Neural cell (in vitro differentiated cells): ENCODE measurements around the gene RBMS3. TPM values are rescaled to one million over a fixed set of nuclear protein-coding genes. Genes with fewer than 3 reads are reported as not detected.

Experiments
- H2AFZ ChIP-seq: fragments of 200-600, 300-800 bp; sonication (generic), shearing (Covaris generic); 2 replicates; pipeline ENCODE4 v1.6.0; 2014; ENCODE audit warnings: low read depth, mild to moderate bottlenecking, antibody characterized with exemption, low read length, moderate library complexity
- H3F3A ChIP-seq: fragments of 200-600 bp; shearing (Covaris generic); 2 replicates; pipeline ENCODE4 v1.6.1; 2016; ENCODE audit warnings: mild to moderate bottlenecking, moderate library complexity, mixed read lengths, antibody characterized with exemption, low read length; ENCODE audit not compliant: insufficient read depth, poor library complexity, severe bottlenecking
- H3K27ac ChIP-seq: fragments of 200-600, 300-800 bp; sonication (generic), shearing (Covaris generic); 2 replicates; pipeline ENCODE4 v1.5.1; 2014; ENCODE audit warnings: mild to moderate bottlenecking, low read length, moderate library complexity
- H3K27me3 ChIP-seq: fragments of 300-800, 200-600 bp; sonication (generic), shearing (Covaris generic); 2 replicates; pipeline ENCODE4 v1.6.0; 2014; ENCODE audit warnings: mild to moderate bottlenecking, low read depth, low read length, moderate library complexity; ENCODE audit not compliant: insufficient read depth
- H3K36me3 ChIP-seq: fragments of 300-800, 200-600 bp; sonication (generic), shearing (Covaris generic); 2 replicates; pipeline ENCODE4 v1.5.1; 2014; ENCODE audit warnings: mild to moderate bottlenecking, antibody characterized with exemption, low read length, moderate library complexity; ENCODE audit not compliant: insufficient read depth
- H3K4me2 ChIP-seq: fragments of 300-800, 200-600 bp; sonication (generic), shearing (Covaris generic); 2 replicates; pipeline ENCODE4 v1.6.0; 2014; ENCODE audit warnings: mild to moderate bottlenecking, low read length
- H3K4me3 ChIP-seq: fragments of 300-800, 200-600 bp; sonication (generic), shearing (Covaris generic); 2 replicates; pipeline ENCODE4 v1.5.1; 2014; ENCODE audit warnings: mild to moderate bottlenecking, low read length, moderate library complexity
- H3K79me2 ChIP-seq: fragments of 200-600 bp; shearing (Covaris generic); replicated peaks from 2 replicates; pipeline ENCODE4 v1.6.0; 2014; ENCODE audit warnings: mild to moderate bottlenecking, low read length, moderate library complexity; ENCODE audit not compliant: insufficient read depth
- H3K9ac ChIP-seq: fragments of 300-800, 200-600 bp; sonication (generic), shearing (Covaris generic); 2 replicates; pipeline ENCODE4 v1.6.1; 2016; ENCODE audit warnings: mild to moderate bottlenecking, low read length, mixed read lengths
- H3K9me2 ChIP-seq: fragments of 200-600 bp; shearing (Covaris generic); 2 replicates; pipeline ENCODE4 v1.6.1; 2016; ENCODE audit warnings: mild to moderate bottlenecking, low read length, mixed read lengths; ENCODE audit not compliant: insufficient read depth
- H3K9me3 ChIP-seq: fragments of 200-600, 300-800 bp; sonication (generic), shearing (Covaris generic); 2 replicates; pipeline ENCODE4 v1.6.1; 2016; ENCODE audit warnings: mild to moderate bottlenecking, mixed run types, low read length, moderate library complexity, mixed read lengths
- H4K20me1 ChIP-seq: fragments of 200-600 bp; shearing (Covaris generic); 2 replicates; pipeline ENCODE4 v1.6.1; 2016; ENCODE audit warnings: mild to moderate bottlenecking, mixed run types; ENCODE audit not compliant: insufficient read depth
- CTCF ChIP-seq: fragments of 450-650 bp; IDR thresholded peaks from 2 replicates; pipeline ENCODE4 v1.5.1; 2014; ENCODE audit warnings: antibody characterized with exemption, mild to moderate bottlenecking, moderate library complexity; ENCODE audit not compliant: poor library complexity, severe bottlenecking
- EP300 ChIP-seq: fragments of 450-650 bp; conservative IDR thresholded peaks from 2 replicates; pipeline ENCODE4 v1.6.1; 2014; ENCODE audit warnings: antibody characterized with exemption, mild to moderate bottlenecking, moderate library complexity; ENCODE audit not compliant: poor library complexity, severe bottlenecking
- EZH2 ChIP-seq: fragments of 200-600, 300-800 bp; shearing (Covaris generic), sonication (generic); IDR thresholded peaks from 2 replicates; pipeline ENCODE4 v1.6.1; 2014; ENCODE audit warnings: antibody characterized with exemption, low read length, borderline replicate concordance, mild to moderate bottlenecking; ENCODE audit not compliant: insufficient read depth, poor library complexity, severe bottlenecking
- MXI1 ChIP-seq: fragments of 450-650 bp; conservative IDR thresholded peaks from 2 replicates; pipeline ENCODE4 v1.6.1; 2014; ENCODE audit warnings: antibody characterized with exemption, mild to moderate bottlenecking; ENCODE audit not compliant: poor library complexity, severe bottlenecking
- POLR2AphosphoS5 ChIP-seq: IDR thresholded peaks from 2 replicates; pipeline ENCODE4 v1.6.1; 2012
- RAD21 ChIP-seq: fragments of 450-650 bp; conservative IDR thresholded peaks from 2 replicates; pipeline ENCODE4 v1.6.1; 2014; ENCODE audit warnings: antibody characterized with exemption, mild to moderate bottlenecking, moderate library complexity
- REST ChIP-seq: IDR thresholded peaks from 2 replicates; pipeline ENCODE4 v1.6.1; 2012; ENCODE audit warnings: borderline replicate concordance
- SMC3 ChIP-seq: fragments of 450-650 bp; conservative IDR thresholded peaks from 2 replicates; pipeline ENCODE4 v1.6.1; 2014; ENCODE audit warnings: antibody characterized with exemption, mild to moderate bottlenecking, moderate library complexity; ENCODE audit not compliant: poor library complexity
- TAF1 ChIP-seq: IDR thresholded peaks from 2 replicates; pipeline ENCODE4 v1.6.1; 2012; ENCODE audit warnings: low read depth
- polyA plus RNA-seq: library from polyadenylated mRNA; depleted of rRNA; stranded (reverse); fragments of >200 nt; gene quantifications from 2 replicates; pipeline ENCODE4 v1.2.3, GENCODE V29; 2014

The RBMS3 gene
- polyA plus RNA-seq, 1 donor from 2014 or later, result 0.53 TPM

GRCh38 chr3:29610781-29611180, 329.9 kb downstream of the RBMS3 start:
- Histone ChIP-seq H3K79me2 (no peaks in the 10 kb centered on the region), H3K27me3 (no peaks in the 10 kb centered on the region), H2AFZ (no peak overlapping the region), H3K27ac (no peak overlapping the region), H3K4me2 (no peak overlapping the region), H3K9me3 (no peaks in the 10 kb centered on the region), H4K20me1 (no peaks in the 10 kb centered on the region), H3F3A (no peaks in the 10 kb centered on the region), H3K9me2 (no peaks in the 10 kb centered on the region), H3K9ac (no peak overlapping the region), H3K36me3 (no peaks in the 10 kb centered on the region), H3K4me3 (no peak overlapping the region)
- TF ChIP-seq REST, result no peak
- TF ChIP-seq EZH2, result no peak
- no peak for TF ChIP-seq MXI1
- TF ChIP-seq CTCF, result no peak
- no peak for TF ChIP-seq SMC3
- no peak for TF ChIP-seq POLR2AphosphoS5
- TF ChIP-seq RAD21, result no peak
- no peak for TF ChIP-seq TAF1

- no peaks in the 10 kb centered on the region for H3K9me3 ChIP-seq
- H3K4me3 ChIP-seq, result no peak overlapping the region
- no peaks in the 10 kb centered on the region for H3K36me3 ChIP-seq
- no peak overlapping the region for H2AFZ ChIP-seq
- no peaks in the 10 kb centered on the region for H3K9me2 ChIP-seq
- no peaks in the 10 kb centered on the region for H3K27me3 ChIP-seq
- H3K79me2 ChIP-seq, result no peaks in the 10 kb centered on the region
- no peaks in the 10 kb centered on the region for H3F3A ChIP-seq
- H3K9ac ChIP-seq, result no peak overlapping the region
- no peak overlapping the region for H3K27ac ChIP-seq
- no peaks in the 10 kb centered on the region for H4K20me1 ChIP-seq
- H3K4me2 ChIP-seq, result no peak overlapping the region
- TF ChIP-seq TAF1 (no peak), SMC3 (no peak), RAD21 (no peak), EP300 (no peak), POLR2AphosphoS5 (no peak), EZH2 (no peak), REST (no peak)
These were observed 330.4 kb downstream of the RBMS3 start for GRCh38 chr3:29611252-29611651.
